SK-N-SH (cell line): Measurements from ENCODE around the gene SULT1C3. TPM values are rescaled to one million over a fixed set of nuclear protein-coding genes. Genes with fewer than 3 reads are reported as not detected.

Experiments used
- CTCF ChIA-PET: fragments of 300-600, 350-600 bp; formaldehyde crosslinking; extraction: SDS; loops from one replicate; lab custom pipeline; 2021; lab: Yijun Ruan, JAX
- POLR2A ChIA-PET: fragments of 350-600 bp; sonication (Branson Sonifier 250); formaldehyde crosslinking; extraction: SDS; loops from one replicate; lab custom pipeline; 2020; ENCODE audit warnings: antibody characterized with exemption, inconsistent platforms; lab: Yijun Ruan, JAX
- DNase-seq: peaks from one replicate; pipeline ENCODE4 v3.0.0; 2012
- H2AFZ ChIP-seq: fragments of 200-600 bp; sonication (generic); 2 replicates; pipeline ENCODE4 v1.8.1; 2016; ENCODE audit warnings: antibody characterized with exemption, mild to moderate bottlenecking, low read depth
- H3F3A ChIP-seq: fragments of 200-600 bp; sonication (generic); replicated peaks from 2 replicates; pipeline ENCODE3; 2016; ENCODE audit warnings: antibody characterized with exemption, mild to moderate bottlenecking; ENCODE audit not compliant: insufficient read depth
- H3K27ac ChIP-seq, 2 experiments: fragments of 200-500 bp in 1 of 2; fragments of 200-600 bp in 1 of 2; sonication (Bioruptor generic) in 1 of 2; sonication (generic), shearing (Covaris generic) in 1 of 2; 2 replicates each; pipeline versions ENCODE4 v1.5.1 to v1.6.1; 2014 to 2016; ENCODE audit warnings: low read depth in 2 of 2, inconsistent platforms in 1 of 2, low read length in 1 of 2, mild to moderate bottlenecking in 1 of 2, mixed read lengths in 1 of 2
- H3K27me3 ChIP-seq: fragments of 200-600 bp; sonication (generic), shearing (Covaris generic); 2 replicates; pipeline ENCODE4 v1.6.1; 2016; ENCODE audit warnings: mixed run types; ENCODE audit not compliant: insufficient read depth
- H3K36me3 ChIP-seq, 2 experiments: fragments of 200-500 bp in 1 of 2; fragments of 200-600 bp in 1 of 2; sonication (Bioruptor generic) in 1 of 2; sonication (generic) in 1 of 2; replicated peaks in 1 of 2; 2 replicates each; pipeline versions ENCODE3 to v1.5.1; 2014 to 2016; ENCODE audit warnings: low read length in 1 of 2, mild to moderate bottlenecking in 1 of 2; ENCODE audit not compliant: insufficient read depth in 2 of 2, control insufficient read depth in 1 of 2
- H3K4me1 ChIP-seq, 2 experiments: fragments of 200-500 bp in 1 of 2; fragments of 200-600 bp in 1 of 2; sonication (Bioruptor generic) in 1 of 2; sonication (generic), shearing (Covaris generic) in 1 of 2; 2 replicates each; pipeline versions ENCODE4 v1.5.1 to v1.6.1; 2014 to 2016; ENCODE audit warnings: low read depth in 1 of 2, low read length in 1 of 2, mixed run types in 1 of 2; ENCODE audit not compliant: insufficient read depth in 2 of 2, control insufficient read depth in 1 of 2
- H3K4me2 ChIP-seq: fragments of 200-600 bp; sonication (generic), shearing (Covaris generic); 2 replicates; pipeline ENCODE4 v1.6.1; 2017; ENCODE audit warnings: mixed run types
- H3K4me3 ChIP-seq, 2 experiments: fragments of 200-500 bp in 1 of 2; fragments of 200-600 bp in 1 of 2; sonication (Bioruptor generic) in 1 of 2; sonication (generic), shearing (Covaris generic) in 1 of 2; 2 replicates each; pipeline versions ENCODE4 v1.5.1 to v1.8.1; 2014 to 2016; ENCODE audit warnings: low read depth in 2 of 2, inconsistent platforms in 1 of 2, low read length in 1 of 2, mild to moderate bottlenecking in 1 of 2, mixed read lengths in 1 of 2, moderate library complexity in 1 of 2
- H3K79me2 ChIP-seq: fragments of 200-600 bp; sonication (generic); 2 replicates; pipeline ENCODE4 v1.8.1; 2017; ENCODE audit warnings: mild to moderate bottlenecking; ENCODE audit not compliant: insufficient read depth
- H3K9ac ChIP-seq: fragments of 200-600 bp; sonication (generic); 2 replicates; pipeline ENCODE4 v1.6.1; 2017; ENCODE audit warnings: mixed run types
- H3K9me2 ChIP-seq: fragments of 200-600 bp; sonication (generic); 2 replicates; pipeline ENCODE4 v1.6.1; 2017; ENCODE audit warnings: mixed run types
- H3K9me3 ChIP-seq: fragments of 200-600 bp; sonication (generic); 2 replicates; pipeline ENCODE4 v1.6.1; 2017; ENCODE audit warnings: mixed run types, mild to moderate bottlenecking, moderate library complexity
- H4K20me1 ChIP-seq: fragments of 200-600 bp; sonication (generic); 2 replicates; pipeline ENCODE4 v1.6.1; 2017; ENCODE audit warnings: mild to moderate bottlenecking, mixed run types; ENCODE audit not compliant: insufficient read depth
- EP300 ChIP-seq, 2 experiments: IDR thresholded peaks; 2 replicates each; pipeline versions ENCODE4 v1.4.0 to v1.6.1; 2012; ENCODE audit warnings: borderline replicate concordance in 1 of 2, low read depth in 1 of 2, low read length in 1 of 2
- EZH2phosphoT487 ChIP-seq: fragments of 200-600 bp; sonication (generic); IDR thresholded peaks from 2 replicates; pipeline ENCODE4 v1.6.1; 2017; ENCODE audit warnings: low read depth, mixed run types, mild to moderate bottlenecking, antibody characterized with exemption, moderate library complexity, borderline replicate concordance
- FOSL2 ChIP-seq: IDR thresholded peaks from 2 replicates; pipeline ENCODE4 v1.4.0; 2012; ENCODE audit warnings: low read depth, mild to moderate bottlenecking, moderate library complexity, borderline replicate concordance
- FOXJ3 ChIP-seq: sonication (generic); formaldehyde crosslinking; IDR thresholded peaks from 2 replicates; pipeline ENCODE4 v1.5.1; 2020; ENCODE audit warnings: mild to moderate bottlenecking, missing genetic modification reagents
- FOXM1 ChIP-seq: IDR thresholded peaks from 2 replicates; pipeline ENCODE4 v1.4.0; 2012; ENCODE audit warnings: low read depth, mild to moderate bottlenecking
- GATA2 ChIP-seq: sonication (generic); formaldehyde crosslinking; IDR thresholded peaks from 2 replicates; pipeline ENCODE4 v1.5.0; 2020; ENCODE audit warnings: mild to moderate bottlenecking, missing genetic modification reagents
- MAX ChIP-seq: IDR thresholded peaks from 2 replicates; pipeline ENCODE4 v1.4.0; 2012; ENCODE audit warnings: low read depth
- MEF2A ChIP-seq: IDR thresholded peaks from 2 replicates; pipeline ENCODE4 v1.4.0; 2012; ENCODE audit warnings: low read depth, borderline replicate concordance
- NFIC ChIP-seq: IDR thresholded peaks from 2 replicates; pipeline ENCODE4 v1.4.0; 2012; ENCODE audit warnings: borderline replicate concordance
- NRF1 ChIP-seq: IDR thresholded peaks from 2 replicates; pipeline ENCODE4 v1.6.1; 2012; ENCODE audit warnings: low read depth, mild to moderate bottlenecking, low read length
- PBX3 ChIP-seq: IDR thresholded peaks from 2 replicates; pipeline ENCODE4; 2012
- RAD21 ChIP-seq: IDR thresholded peaks from 2 replicates; pipeline ENCODE4 v1.6.1; 2012; ENCODE audit warnings: mild to moderate bottlenecking, low read length
- RCOR1 ChIP-seq: fragments of 150-350 bp; IDR thresholded peaks from 2 replicates; pipeline ENCODE4 v1.6.1; 2017; ENCODE audit warnings: antibody characterized with exemption, low read length
- RXRA ChIP-seq: IDR thresholded peaks from 2 replicates; pipeline ENCODE4 v1.4.0; 2012; ENCODE audit warnings: low read depth, mild to moderate bottlenecking, borderline replicate concordance
- SIN3A ChIP-seq: IDR thresholded peaks from 2 replicates; pipeline ENCODE4 v1.6.1; 2012; ENCODE audit warnings: low read depth, mild to moderate bottlenecking, low read length, moderate library complexity, borderline replicate concordance
- TCF12 ChIP-seq: IDR thresholded peaks from 2 replicates; pipeline ENCODE4 v1.4.0; 2012
- USF1 ChIP-seq: IDR thresholded peaks from 2 replicates; pipeline ENCODE4 v1.4.0; 2012; ENCODE audit warnings: low read depth, borderline replicate concordance
- ZBTB33 ChIP-seq: IDR thresholded peaks from 2 replicates; pipeline ENCODE4 v1.4.0; 2012; ENCODE audit warnings: low read depth, borderline replicate concordance
- WGBS: methylation state at CpG from one replicate; pipeline ENCODE4 v1.1.6; 2017; ENCODE audit warnings: low lambda C conversion rate; 5-methylcytosine and 5-hydroxymethylcytosine counted together
- polyA plus RNA-seq, 3 experiments: library from polyadenylated mRNA; depleted of rRNA; stranded (reverse); fragments of >200 nt; gene quantifications; 2 replicates each; pipeline ENCODE4 v1.2.3, GENCODE V29; 2012

Gene SULT1C3
- polyA plus RNA-seq, 1 of the 3 experiments (the other 2 are of a cell fraction), result not detected

GRCh38 chr2:108260773-108261172 is 21.0 kb downstream of the SULT1C3 start:
- H3K9ac ChIP-seq, result no peak overlapping the region
- no peak overlapping the region for H3K4me3 ChIP-seq
- peaks cover 4% of the 10 kb centered on the region; the same call in 1 of the 2 replicates for H3K27me3 ChIP-seq
- no peaks in the 10 kb centered on the region for H3K36me3 ChIP-seq
- no peaks in the 10 kb centered on the region for H3K79me2 ChIP-seq
- no peak for DNase-seq
- ChIA-PET CTCF (no interaction called here), POLR2A (no interaction called here)
- no peak overlapping the region for H3K27ac ChIP-seq
- H3K4me2 ChIP-seq, result no peak overlapping the region
- H3K9me3 ChIP-seq, result no peaks in the 10 kb centered on the region
- H2AFZ ChIP-seq, result no peak overlapping the region
- WGBS, result 3% methylated on average over 1 of the region's 1 CpG
- H3K4me1 ChIP-seq, result no peaks in the 10 kb centered on the region
- TF ChIP-seq NFIC (no peak), FOXM1 (no peak), FOXJ3 (CRISPR knock-in tag) (no peak), FOSL2 (no peak), GATA2 (no peak), EZH2phosphoT487 (no peak), ZBTB33 (no peak), USF1 (no peak)
- TF ChIP-seq, all 33 proteins: peak for 0
- Histone ChIP-seq H3K9me2 (no peaks in the 10 kb centered on the region), H4K20me1 (no peaks in the 10 kb centered on the region), H3F3A (no peaks in the 10 kb centered on the region)

- Histone ChIP-seq H3K36me3 (no peaks in the 10 kb centered on the region), H4K20me1 (no peaks in the 10 kb centered on the region), H3K9me2 (no peaks in the 10 kb centered on the region), H3F3A (no peaks in the 10 kb centered on the region), H3K9me3 (no peaks in the 10 kb centered on the region), H3K27me3 (peaks cover 4% of the 10 kb centered on the region; the same call in 1 of the 2 replicates), H3K4me2 (no peak overlapping the region), H3K79me2 (no peaks in the 10 kb centered on the region), H3K9ac (no peak overlapping the region), H3K4me1 (no peaks in the 10 kb centered on the region), H3K27ac (no peak overlapping the region), H2AFZ (no peak overlapping the region), H3K4me3 (no peak overlapping the region)
- 19% methylated on average over 1 of the region's 1 CpG for WGBS
- ChIA-PET POLR2A (no interaction called here), CTCF (no interaction called here)
- no peak for TF ChIP-seq EZH2phosphoT487
- TF ChIP-seq MAX, result no peak
- no peak for TF ChIP-seq EP300 (IDR thresholded peaks at IDR 0.05; ENCODE audit: borderline replicate concordance in 1 of 2, low read depth in 1 of 2, low read length in 1 of 2)
- no peak for TF ChIP-seq FOXM1
- TF ChIP-seq ZBTB33, result no peak
- TF ChIP-seq RXRA, result no peak
- TF ChIP-seq MEF2A, result no peak
- no peak for TF ChIP-seq NRF1
- TF ChIP-seq RCOR1, result no peak
- TF ChIP-seq PBX3, result no peak
- no peak for TF ChIP-seq SIN3A
- no peak for TF ChIP-seq RAD21
- no peak for TF ChIP-seq TCF12
- no peak for DNase-seq
Observed at GRCh38 chr2:108262036-108262435, 22.3 kb downstream of the SULT1C3 start.
